B cell (primary cell): ENCODE results near the gene MAP2K6.

Experiments used
- EZH2 ChIP-seq: IDR thresholded peaks from 2 replicates; pipeline ENCODE4 v1.6.1; 2012; ENCODE audit warnings: borderline replicate concordance, low read depth, mild to moderate bottlenecking, moderate library complexity, low read length; ENCODE audit not compliant: insufficient read depth, poor library complexity, severe bottlenecking
- TF ChIP-seq, protein P1 (sequence below): fragments of 200-600 bp; IDR thresholded peaks from one replicate; pipeline ENCODE4 v1.8.0; 2022; ENCODE audit warnings: antibody characterized with exemption, mild to moderate bottlenecking

DNA sequence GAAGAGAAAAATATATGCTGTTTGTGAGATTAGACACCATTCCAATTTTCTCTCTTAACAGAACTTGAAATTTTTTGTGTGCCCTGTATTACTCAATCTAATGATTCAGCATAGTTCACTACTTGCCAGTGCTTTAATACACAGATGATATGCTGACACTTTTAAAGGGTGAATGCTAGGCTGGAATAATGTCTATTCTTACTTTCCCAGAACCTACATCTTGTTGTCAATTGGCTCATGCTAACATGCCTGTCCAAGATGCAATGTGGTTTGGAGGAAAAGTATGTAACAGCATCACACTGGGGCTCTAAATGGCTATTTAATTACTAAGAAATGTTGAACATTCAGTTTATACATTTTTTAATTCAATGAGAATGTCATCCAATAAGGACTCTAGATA, 7.6 kb upstream of the MAP2K6 start:
- TF ChIP-seq EZH2: no peak
- TF ChIP-seq, protein P1, sequence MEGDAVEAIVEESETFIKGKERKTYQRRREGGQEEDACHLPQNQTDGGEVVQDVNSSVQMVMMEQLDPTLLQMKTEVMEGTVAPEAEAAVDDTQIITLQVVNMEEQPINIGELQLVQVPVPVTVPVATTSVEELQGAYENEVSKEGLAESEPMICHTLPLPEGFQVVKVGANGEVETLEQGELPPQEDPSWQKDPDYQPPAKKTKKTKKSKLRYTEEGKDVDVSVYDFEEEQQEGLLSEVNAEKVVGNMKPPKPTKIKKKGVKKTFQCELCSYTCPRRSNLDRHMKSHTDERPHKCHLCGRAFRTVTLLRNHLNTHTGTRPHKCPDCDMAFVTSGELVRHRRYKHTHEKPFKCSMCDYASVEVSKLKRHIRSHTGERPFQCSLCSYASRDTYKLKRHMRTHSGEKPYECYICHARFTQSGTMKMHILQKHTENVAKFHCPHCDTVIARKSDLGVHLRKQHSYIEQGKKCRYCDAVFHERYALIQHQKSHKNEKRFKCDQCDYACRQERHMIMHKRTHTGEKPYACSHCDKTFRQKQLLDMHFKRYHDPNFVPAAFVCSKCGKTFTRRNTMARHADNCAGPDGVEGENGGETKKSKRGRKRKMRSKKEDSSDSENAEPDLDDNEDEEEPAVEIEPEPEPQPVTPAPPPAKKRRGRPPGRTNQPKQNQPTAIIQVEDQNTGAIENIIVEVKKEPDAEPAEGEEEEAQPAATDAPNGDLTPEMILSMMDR: no peak
